Epithelial cell of proximal tubule (primary cell): ENCODE results near the gene DLX6. TPM values are rescaled to one million over a fixed set of nuclear protein-coding genes. Genes with fewer than 3 reads are reported as not detected.

Experiments used
- DNase-seq: peaks from one replicate; pipeline ENCODE4 v3.0.0-alpha.2; 2011; ENCODE audit warnings: low read depth
- H3K4me3 ChIP-seq: 2 replicates; pipeline ENCODE4 v1.5.1; 2011; ENCODE audit warnings: low read depth, mild to moderate bottlenecking, low read length
- total RNA-seq: library from RNA; depleted of rRNA; stranded (reverse); fragments of >200 nt; gene quantifications from 2 replicates; pipeline ENCODE4 v1.2.3, GENCODE V29; 2015
- TF ChIP-seq, protein P1 (sequence below): conservative IDR thresholded peaks from 2 replicates; pipeline ENCODE4 v1.5.1; 2012; ENCODE audit warnings: low read depth, mild to moderate bottlenecking, low read length

Gene DLX6
- total RNA-seq, 1 donor from 2014 or later: not detected

DNA sequence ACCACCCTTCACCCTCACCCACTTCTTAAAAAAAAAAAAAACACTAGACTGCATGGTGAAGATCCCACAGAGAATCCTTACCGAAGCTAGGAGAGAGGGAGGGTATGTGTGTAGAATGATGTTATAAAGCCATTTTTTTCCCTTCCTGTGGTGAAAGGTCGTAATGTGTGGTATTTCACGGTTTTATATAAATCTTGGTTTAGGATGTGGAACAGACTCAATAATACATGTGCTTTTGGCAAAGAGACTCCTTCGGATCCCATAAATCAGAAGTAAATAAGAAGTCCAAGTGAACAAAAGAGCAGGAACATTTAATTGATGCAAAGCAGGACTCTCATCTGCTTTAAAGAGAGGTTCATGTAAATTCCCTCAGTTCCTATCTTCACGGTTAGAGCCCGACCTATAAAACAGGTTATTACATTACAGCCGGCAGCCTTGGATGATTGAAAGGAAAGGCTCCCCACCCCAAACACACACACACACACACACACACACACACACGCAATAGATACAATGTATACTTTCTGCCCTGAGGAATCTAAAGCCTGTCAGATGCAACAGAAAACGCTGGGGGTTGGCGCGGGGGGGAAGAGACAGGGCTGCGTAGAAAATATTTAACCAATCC, 10.5 kb downstream of the DLX6 start:
- TF ChIP-seq, protein P1, sequence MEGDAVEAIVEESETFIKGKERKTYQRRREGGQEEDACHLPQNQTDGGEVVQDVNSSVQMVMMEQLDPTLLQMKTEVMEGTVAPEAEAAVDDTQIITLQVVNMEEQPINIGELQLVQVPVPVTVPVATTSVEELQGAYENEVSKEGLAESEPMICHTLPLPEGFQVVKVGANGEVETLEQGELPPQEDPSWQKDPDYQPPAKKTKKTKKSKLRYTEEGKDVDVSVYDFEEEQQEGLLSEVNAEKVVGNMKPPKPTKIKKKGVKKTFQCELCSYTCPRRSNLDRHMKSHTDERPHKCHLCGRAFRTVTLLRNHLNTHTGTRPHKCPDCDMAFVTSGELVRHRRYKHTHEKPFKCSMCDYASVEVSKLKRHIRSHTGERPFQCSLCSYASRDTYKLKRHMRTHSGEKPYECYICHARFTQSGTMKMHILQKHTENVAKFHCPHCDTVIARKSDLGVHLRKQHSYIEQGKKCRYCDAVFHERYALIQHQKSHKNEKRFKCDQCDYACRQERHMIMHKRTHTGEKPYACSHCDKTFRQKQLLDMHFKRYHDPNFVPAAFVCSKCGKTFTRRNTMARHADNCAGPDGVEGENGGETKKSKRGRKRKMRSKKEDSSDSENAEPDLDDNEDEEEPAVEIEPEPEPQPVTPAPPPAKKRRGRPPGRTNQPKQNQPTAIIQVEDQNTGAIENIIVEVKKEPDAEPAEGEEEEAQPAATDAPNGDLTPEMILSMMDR: no peak
- no peak for DNase-seq
- no peak overlapping the region for H3K4me3 ChIP-seq

DNA sequence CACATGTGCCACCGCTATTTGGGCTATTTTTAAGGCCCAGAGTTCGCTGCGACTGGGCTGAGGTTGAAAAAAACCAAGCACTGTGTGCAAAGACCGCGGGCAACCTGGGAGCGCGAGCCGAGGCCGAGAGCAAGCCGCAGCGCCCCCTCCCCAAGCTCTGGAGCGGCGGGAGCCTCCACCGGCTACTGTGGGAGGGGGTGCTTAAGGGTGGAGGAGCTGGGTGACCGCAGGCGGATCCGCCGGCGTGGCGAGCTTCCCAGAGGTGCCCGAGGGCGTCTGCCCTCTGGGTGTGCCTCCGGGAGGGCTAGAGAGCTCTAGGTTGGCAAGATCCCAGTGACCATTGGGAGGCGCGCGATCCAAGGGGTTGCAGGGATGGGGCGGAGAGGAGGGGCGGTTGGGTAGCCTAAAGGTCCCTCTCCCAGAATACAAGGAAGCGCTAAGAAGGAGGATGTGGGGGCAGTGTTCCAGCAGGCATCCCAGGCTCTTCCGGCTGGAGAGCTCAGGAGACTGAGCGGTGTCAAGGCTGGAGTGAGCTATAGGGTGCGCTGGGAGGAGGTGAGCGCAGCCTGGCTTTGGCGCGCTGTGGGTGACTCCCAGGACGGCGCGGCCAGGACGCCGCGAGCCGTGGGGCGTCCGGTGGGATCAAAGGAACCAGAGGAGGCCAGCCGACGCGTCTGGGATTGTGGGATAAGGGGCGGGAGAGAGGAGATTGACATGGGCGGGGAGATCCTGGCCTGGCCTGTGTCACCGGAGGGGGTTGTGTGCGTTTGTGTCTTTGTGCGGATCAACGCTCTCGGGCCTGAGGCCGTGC, 11.2 kb downstream of the DLX6 start:
- no peak for DNase-seq
- TF ChIP-seq, protein P1: no peak
- H3K4me3 ChIP-seq: no peak overlapping the region

DNA sequence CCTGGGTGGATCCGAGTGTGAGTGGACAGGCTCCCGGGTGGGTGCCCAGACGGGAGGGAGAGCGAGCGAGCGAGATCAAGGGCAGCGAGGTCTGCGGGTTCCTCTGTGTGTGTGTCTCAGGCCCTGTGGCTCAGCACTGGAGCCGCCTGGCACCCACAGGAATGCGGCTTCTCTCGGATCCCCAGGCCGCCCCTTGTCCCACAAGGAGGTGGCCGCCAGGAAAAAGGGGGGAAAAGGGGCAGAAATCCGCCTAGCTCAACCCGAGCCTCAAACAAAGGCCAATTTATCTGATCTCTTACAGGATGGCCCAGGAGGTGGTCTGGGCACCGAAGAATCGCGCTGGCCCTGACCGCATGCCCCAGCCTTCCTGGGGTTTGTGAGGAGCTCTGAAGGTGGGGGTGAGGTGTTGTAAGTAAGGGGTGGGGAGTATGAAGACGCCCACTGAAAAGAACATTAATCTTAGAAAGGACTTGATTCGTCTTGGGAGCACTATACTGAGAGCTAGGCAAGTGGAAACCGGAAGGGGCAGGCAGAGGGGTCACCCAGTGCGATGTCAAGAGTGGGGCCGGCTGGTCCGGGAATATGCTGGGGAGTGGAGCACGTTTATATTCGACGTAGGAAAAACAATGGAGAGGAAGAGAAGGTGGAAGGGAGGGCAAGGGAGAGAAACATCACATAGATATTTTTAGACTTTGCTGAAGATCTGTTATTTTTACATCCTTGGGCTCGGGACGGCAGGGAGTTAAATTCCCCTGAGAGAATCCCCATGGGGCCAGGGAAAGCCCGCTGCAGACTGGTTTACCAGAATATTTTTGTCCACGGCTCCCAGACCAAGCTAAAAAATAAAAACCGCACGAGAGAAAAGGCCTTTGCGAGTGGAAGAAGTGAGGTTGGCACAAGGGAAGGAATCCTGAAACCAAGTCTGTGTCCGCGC, 12.1 kb downstream of the DLX6 start:
- TF ChIP-seq, protein P1: no peak
- DNase-seq: no peak
- no peak overlapping the region for H3K4me3 ChIP-seq

DNA sequence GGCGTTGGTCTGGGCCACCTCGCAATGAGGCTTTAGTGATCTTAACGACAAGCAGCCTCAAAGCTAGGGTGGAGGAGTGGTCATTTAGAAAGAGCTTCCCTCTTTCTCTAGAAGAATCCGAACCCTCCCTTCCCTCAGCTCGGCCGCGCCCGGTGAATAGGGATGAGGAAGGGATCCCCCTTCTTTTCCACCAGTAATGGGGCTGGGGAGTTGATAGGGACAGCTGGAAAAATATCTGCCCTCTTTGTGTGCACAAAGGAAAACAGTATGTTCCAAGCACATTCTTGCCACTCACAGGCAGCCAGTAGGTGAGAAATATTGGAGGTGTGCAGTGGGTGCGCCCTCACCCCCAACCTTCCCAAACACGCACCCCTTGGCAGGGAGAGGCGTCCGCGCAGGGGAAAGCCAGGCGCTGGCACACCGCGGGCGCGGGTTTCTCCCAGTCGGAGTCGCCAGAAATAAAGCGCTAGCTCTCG, 12.8 kb downstream of the DLX6 start:
- TF ChIP-seq, protein P1: no peak
- no peak overlapping the region for H3K4me3 ChIP-seq
- no peak for DNase-seq

DNA sequence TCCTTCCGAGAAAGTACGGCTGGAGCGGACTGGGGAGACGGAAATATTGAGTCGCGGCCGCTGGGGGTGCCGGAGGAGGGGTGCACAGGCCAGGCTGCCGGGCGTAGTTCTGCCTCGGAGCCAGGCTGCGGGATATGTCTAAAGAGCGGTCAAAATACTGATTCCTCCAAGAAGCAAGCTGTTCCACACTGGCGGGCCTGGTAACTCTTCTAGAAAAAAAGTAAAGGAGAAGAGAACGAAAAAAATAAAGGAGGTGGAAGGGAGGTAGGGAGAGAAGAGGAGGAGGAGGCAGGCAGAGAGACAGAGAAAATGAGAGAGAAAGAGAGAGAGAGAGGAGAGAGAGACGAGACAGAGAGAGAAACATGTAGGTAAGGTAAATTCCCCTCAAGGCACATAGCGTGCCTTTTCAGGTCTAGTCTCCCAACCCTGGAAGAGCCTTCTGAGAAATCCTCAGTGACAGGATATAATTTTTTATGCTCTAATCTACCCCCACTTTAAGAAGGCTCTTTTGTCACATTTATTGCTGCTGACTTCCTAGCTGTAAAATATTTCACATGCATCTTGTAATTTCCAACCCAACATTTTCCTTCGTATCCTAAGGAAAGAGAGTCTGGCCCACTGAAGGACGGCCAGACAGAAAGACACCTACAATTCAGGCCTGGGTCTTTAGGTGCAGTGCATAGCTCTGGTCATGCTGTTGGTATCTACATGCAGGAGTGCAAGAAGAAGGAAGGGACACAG, 13.6 kb downstream of the DLX6 start:
- DNase-seq: no peak
- no peak overlapping the region for H3K4me3 ChIP-seq
- TF ChIP-seq, protein P1: no peak

DNA sequence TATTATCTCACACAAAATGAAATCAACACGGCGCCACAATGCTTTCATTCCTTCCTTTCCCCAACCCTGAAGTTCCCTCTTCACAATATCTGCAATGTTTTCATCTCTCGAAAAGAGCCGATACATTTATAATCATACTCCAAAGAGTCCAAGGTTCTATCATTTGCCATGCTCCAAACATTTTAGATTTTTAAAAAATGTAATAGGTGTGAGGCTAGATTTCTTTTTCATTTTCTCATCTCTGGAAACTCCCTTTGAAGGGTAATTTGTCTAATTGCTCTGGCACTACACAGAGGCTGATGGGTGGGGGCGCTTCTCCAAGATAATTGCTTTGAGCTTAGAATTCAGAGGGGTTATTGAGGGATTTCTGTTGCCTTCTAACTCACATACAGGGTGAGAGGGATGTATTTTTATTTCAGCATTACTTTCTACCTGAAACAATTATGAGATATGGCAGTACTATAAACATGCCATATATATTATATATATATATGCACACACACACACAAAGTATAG, 14.4 kb downstream of the DLX6 start:
- TF ChIP-seq, protein P1: no peak
- H3K4me3 ChIP-seq: no peak overlapping the region
- DNase-seq: no peak
